NCI-H345 treated with DMSO at 0.1 percent for 48 hours (cell line): Measurements from ENCODE around the gene PLEKHA6.
A peak's percentile ranks its signal among the peaks of the same experiment; 100 is the strongest.

Source experiments
- DNase-seq: peaks from one replicate; lab custom pipeline; 2025; ENCODE audit not compliant: unreplicated experiment; lab: John Stamatoyannopoulos, UW

The PLEKHA6 gene

DNA sequence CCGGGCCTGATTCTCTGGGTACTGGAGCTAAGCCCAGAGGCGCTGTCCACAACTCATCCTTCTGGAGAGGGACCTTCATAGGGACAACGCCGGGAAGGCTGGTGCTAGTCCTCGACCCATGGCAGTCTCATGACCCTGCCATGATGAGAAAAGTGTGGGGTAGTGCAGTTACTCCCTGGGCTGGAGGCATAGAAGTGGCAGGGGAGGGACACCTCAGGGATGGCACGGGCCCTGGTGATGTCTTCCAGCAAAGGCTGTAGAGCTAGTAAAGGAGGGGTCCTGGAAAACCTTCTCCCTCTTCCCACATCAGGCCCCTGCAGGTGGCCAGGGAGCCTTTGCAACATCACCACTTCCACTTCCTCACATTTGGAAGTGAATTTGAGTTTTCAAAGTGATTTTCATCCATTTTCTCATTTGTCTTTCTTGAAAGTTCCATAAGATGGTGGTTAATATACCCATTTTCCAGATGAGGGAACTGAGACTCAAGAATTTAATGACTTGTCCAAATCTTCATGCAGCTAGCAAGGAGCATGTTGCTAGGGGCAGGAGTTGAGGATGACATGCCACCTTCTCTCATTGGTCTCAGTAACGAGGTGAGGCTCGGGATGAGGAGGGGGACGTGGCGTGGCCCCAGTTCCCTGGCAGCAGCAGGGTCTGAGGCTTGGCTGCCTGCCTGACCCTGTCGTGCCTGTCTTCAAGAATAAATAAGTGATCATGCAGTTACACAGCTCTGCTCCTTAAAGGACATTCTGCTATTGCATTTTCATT is 142.7 kb downstream of the PLEKHA6 start:
- DNase-seq = no peak

DNA sequence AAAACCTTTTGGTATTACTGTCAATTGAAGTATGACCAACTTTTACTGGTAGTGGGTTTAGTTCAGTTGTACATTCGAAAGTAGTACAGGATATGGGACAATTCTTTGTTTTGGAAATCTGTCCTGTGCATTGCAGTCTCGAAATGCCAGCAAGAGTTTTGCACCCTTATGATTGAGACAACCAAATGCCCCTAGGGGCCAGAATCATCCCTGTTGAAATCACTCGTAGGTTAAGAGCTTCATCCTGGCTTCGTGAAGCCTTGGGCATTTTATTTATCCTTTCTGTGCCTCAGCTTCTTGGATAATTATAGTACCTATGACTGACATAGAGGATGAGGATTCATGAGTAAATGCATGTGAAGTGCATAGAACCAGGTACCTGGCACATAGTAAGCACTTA is 143.5 kb downstream of the PLEKHA6 start:
- DNase-seq = no peak

GRCh38 chr1:204213668-204214662 is 145.8 kb downstream of the PLEKHA6 start, which contains the start of gene GOLT1A:
TSS of gene GOLT1A (minus strand) at chr1:204213988. CDS start at chr1:204213906, 82 bp downstream.
- no peak for DNase-seq

DNA sequence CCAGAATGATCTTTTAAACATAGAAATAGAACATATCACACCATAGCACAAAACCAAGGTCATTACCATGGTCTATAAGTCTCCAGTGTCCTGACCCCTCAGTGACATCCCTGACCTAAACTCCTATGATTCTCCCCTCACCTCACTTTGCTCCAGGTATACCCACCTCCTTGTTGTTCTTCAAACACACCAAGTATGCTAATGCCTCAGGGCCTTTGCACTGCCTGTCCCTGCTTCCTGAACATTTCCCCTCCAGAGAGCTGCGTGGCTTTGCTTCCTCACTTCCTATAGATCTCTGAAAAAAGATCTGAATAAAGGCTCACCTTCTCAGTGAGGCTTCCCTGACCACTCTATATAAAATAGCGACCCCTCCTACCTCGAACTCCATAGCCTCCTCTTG is 147.0 kb downstream of the PLEKHA6 start:
- DNase-seq = no peak

- no peak for DNase-seq
Measured at GRCh38 chr1:204211046-204211445, 148.7 kb downstream of the PLEKHA6 start.

DNA sequence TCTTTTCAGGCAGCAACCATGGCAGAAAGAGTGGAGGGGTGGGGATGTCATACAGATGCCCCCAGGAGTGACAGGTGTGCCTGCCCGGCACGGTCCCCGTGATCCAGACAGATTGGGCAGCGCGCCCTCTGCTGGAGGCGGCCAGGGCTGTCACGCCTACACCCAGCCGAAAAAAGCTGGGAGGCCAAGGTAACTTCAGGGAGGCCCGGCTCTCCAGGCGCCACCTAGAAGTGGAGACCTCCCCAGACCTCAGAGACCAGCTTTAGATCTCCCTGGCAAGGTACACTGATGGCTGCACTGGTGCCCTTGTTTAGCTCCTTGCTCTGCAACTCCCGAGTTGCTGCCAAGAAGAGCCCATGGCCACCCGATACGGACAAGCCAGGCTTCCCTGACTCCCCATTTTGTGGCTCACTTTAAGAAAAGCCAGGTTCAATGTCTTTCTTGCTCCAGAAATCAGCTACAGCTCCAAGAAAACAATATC is 152.6 kb downstream of the PLEKHA6 start:
- peak; percentile 40 for DNase-seq

GRCh38 chr1:204206121-204206520 is 153.6 kb downstream of the PLEKHA6 start:
- no peak for DNase-seq

DNA sequence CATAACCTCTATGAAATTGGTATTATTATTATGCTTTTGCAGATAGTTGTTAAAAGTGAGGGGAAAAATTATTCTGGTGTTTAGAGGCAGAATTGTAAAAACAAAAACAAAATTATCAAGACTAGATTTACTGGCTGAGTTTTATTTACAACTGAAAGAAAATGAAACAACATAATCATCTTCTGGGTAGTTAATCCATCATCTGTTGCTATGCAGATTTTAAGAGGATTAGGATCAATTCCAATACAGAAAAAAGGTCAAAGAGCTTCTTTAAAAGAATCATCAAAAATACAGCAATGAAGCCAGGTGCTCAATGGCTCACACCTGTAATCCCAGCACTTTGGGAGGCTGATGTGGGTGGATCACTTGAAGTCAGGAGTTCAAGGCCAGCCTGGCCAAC is 154.2 kb downstream of the PLEKHA6 start:
- no peak for DNase-seq

DNA sequence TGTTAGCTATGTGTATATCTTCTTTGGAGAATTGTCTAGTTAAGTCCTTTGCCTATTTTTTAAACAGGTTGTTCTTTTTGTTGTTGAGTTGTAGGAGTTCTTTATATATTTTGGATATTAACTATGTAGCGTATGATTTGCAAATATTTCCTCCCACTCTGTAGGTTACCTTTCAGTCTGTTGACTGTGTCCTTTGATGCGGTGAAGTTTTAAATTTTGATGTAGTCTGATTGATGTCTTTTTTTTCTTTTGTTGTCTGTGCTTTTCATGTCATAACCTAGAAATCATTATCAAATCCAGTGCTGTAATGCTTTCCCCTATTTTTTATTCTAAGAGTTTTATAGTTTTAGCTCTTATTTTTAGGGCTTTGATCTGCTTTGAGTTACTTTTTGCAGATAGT is 154.8 kb downstream of the PLEKHA6 start:
- DNase-seq = no peak

DNA sequence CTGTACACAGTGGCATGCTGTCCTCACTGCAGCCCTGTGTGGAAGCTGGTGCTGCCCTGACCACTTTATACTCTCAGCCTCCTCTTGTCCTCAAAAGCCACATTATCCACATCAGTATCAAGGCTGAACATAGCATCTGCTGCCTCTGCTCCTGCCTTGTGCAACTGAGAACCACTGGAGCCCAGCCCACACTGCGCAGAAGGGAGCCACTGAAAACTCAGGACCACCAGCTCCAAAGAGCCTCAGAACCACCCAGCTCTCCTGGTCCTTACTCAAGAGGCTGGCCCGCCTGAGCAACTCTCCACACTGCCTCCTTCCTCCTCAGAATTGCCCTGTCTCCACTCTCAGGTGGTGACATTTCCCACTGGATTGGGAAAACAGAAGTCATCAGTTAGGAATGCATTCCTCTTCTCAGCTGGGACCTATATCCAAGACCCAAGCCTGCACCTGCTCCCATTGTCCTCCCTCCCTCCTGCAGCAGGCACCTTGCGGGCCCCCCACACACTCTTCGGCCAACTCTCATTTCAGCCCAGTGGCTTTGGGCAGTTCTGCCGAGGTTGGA is 156.4 kb downstream of the PLEKHA6 start:
- no peak for DNase-seq

GRCh38 chr1:204202481-204202880 is 157.2 kb downstream of the PLEKHA6 start:
- no peak for DNase-seq

GRCh38 chr1:204201348-204202040 is 158.2 kb downstream of the PLEKHA6 start:
- no peak for DNase-seq

DNA sequence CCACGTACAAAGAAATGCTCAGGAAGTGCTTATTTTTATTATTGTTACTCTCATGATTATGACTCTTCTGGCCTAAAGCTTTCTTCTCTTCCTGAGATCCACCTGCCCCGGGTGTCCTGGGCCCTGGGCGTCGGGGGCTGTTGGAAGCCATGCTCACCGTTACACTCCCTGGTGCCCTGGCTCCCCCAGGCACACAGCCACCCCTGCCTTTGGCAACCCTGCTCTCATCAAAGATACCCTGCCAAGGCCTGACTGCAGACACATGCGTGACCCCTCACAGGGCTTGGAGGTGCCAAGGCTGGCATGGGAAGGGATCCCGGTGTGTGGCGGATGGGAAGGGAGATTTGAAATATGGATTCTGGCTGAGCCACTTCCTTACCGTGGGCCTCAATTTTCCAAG is 160.2 kb downstream of the PLEKHA6 start:
- no peak for DNase-seq

DNA sequence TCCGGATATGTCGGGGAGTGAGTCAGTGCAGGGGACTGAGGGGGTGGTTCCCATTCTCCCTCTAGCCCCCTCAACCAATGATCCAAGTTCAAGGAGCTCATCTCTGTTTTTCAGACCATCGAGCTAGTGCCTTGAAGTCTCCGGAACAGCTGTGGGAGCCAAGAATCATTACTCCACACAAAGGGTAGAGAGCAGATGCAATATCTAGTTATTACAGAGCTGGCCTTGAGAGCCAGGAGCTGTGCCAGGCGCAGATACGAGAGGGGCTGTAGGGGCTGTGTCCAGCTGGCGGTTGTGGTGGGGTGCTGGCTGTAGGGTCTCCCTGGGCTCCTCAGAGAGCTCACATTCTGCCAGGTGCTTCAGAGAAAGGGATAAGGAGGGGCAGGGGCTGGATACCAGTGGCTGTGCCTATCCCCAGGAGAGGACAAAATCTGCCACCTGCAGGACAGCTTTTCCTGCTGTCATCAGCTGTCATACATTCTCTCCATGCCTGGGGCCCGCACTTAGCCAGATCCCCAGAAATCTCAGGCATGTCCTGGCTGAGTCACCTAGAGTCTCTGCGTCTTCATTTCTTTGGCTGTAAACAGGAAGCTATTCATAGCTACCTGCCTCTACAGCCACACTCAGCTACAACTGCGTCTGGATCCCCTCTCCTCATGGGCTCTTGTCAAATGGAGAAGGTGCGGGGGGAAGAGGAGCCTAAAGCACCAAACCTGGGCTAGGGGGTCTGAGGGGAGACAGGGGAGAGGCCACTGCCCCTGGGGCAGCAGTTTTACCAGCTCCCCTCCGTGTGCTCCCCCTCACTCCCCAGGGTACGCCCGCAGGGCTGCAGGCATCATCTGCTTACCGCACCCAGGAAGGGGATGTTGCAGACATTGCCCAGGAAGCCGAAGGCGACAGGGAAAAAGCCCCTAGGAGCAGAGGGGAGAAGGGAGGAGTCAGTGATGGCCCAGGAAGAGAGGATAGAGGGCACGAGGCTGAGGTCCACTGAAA is 161.1 kb downstream of the PLEKHA6 start:
- DNase-seq = no peak

- DNase-seq = no peak
Measured at GRCh38 chr1:204197068-204197467, 162.7 kb downstream of the PLEKHA6 start.

GRCh38 chr1:204196068-204196795 is 163.5 kb downstream of the PLEKHA6 start, which contains the start of gene KISS1:
TSS of gene KISS1 (minus strand) at chr1:204196491. CDS start at chr1:204192876, 3,615 bp downstream.
- DNase-seq = no peak

GRCh38 chr1:204194771-204195170 is 165.0 kb downstream of the PLEKHA6 start:
- DNase-seq = no peak

GRCh38 chr1:204194080-204194479 is 165.6 kb downstream of the PLEKHA6 start:
- no peak for DNase-seq
